SK-N-SH (cell line): ENCODE data around the gene NR5A2.

ENCODE experiments used
- GABPA ChIP-seq: IDR thresholded peaks from 2 replicates; pipeline ENCODE4 v1.4.0; 2012; ENCODE audit warnings: low read depth, mild to moderate bottlenecking
- MXI1 ChIP-seq: IDR thresholded peaks from 2 replicates; pipeline ENCODE4 v1.6.1; 2012; ENCODE audit warnings: mild to moderate bottlenecking, low read depth, low read length, improper control_type of control experiment
- TF ChIP-seq, protein P1 (sequence below): IDR thresholded peaks from 2 replicates; pipeline ENCODE4 v1.4.0; 2012; ENCODE audit warnings: low read depth, borderline replicate concordance
- TF ChIP-seq, protein P2 (sequence below): fragments of 200-600 bp; sonication (generic); IDR thresholded peaks from 2 replicates; pipeline ENCODE4 v1.6.1; 2017; ENCODE audit warnings: antibody characterized with exemption, mild to moderate bottlenecking, moderate library complexity
- TF ChIP-seq, protein P3 (sequence below): fragments of 150-350 bp; IDR thresholded peaks from 2 replicates; pipeline ENCODE4 v1.6.1; 2017; ENCODE audit warnings: antibody characterized with exemption, low read length, low read depth, borderline replicate concordance

DNA sequence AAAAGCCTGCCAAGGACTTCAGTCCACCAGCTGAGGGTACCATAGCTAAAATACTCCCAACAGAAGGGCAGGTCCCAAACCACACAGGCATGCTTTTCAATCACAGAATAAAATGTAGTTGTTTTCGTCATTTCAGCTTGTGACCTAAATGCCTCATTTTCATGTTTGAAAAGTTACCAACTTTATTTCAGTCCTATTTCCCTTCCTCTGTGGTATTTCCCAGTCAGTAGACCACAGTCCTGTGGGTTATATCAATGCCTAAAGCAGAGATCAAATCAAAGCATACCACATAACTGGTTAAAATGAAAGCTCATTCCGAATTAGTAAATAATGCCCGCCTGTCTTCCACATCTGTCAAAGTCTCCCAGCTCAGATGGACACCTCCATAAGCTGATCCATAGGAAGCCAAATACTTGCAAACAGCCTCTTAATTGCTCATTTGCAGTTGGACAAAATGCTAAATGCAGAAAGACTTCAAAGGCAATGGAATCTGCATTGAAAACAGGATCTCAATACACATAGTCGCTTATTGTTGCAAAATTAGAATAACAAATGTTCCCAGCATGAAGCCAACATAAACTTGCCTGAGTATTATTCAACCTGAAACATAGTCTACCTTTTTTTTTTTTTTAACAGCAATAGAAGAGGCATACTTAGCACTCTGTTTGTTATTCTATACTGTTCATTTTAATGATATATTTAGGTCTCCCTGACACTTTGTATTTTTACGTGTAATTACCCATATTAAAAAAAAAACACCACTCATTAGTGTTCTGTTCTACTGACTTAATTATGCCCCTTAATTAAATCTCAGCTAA lies 53.9 kb downstream of the NR5A2 start:
- TF ChIP-seq, protein P1, sequence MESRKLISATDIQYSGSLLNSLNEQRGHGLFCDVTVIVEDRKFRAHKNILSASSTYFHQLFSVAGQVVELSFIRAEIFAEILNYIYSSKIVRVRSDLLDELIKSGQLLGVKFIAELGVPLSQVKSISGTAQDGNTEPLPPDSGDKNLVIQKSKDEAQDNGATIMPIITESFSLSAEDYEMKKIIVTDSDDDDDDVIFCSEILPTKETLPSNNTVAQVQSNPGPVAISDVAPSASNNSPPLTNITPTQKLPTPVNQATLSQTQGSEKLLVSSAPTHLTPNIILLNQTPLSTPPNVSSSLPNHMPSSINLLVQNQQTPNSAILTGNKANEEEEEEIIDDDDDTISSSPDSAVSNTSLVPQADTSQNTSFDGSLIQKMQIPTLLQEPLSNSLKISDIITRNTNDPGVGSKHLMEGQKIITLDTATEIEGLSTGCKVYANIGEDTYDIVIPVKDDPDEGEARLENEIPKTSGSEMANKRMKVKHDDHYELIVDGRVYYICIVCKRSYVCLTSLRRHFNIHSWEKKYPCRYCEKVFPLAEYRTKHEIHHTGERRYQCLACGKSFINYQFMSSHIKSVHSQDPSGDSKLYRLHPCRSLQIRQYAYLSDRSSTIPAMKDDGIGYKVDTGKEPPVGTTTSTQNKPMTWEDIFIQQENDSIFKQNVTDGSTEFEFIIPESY: no peak
- TF ChIP-seq, protein P2, sequence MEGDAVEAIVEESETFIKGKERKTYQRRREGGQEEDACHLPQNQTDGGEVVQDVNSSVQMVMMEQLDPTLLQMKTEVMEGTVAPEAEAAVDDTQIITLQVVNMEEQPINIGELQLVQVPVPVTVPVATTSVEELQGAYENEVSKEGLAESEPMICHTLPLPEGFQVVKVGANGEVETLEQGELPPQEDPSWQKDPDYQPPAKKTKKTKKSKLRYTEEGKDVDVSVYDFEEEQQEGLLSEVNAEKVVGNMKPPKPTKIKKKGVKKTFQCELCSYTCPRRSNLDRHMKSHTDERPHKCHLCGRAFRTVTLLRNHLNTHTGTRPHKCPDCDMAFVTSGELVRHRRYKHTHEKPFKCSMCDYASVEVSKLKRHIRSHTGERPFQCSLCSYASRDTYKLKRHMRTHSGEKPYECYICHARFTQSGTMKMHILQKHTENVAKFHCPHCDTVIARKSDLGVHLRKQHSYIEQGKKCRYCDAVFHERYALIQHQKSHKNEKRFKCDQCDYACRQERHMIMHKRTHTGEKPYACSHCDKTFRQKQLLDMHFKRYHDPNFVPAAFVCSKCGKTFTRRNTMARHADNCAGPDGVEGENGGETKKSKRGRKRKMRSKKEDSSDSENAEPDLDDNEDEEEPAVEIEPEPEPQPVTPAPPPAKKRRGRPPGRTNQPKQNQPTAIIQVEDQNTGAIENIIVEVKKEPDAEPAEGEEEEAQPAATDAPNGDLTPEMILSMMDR: no peak
- TF ChIP-seq MXI1: no peak
- TF ChIP-seq, protein P3, sequence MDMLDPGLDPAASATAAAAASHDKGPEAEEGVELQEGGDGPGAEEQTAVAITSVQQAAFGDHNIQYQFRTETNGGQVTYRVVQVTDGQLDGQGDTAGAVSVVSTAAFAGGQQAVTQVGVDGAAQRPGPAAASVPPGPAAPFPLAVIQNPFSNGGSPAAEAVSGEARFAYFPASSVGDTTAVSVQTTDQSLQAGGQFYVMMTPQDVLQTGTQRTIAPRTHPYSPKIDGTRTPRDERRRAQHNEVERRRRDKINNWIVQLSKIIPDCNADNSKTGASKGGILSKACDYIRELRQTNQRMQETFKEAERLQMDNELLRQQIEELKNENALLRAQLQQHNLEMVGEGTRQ: no peak
- TF ChIP-seq GABPA: no peak
